Bone marrow (tissue), 2 donors: ENCODE measurements around the gene ZBTB18.
"Not testable (repeated sequence)": the region's sequence is repeated elsewhere in the genome, so short reads cannot be mapped to it uniquely, and the experiment has no call there.

ENCODE experiments used
- DNase-seq, 2 donors: peaks; one replicate each; lab custom pipeline; 2025; lab: John Stamatoyannopoulos, UW

ZBTB18 gene

GRCh38 chr1:244041466-244042120 is 9.5 kb upstream of the ZBTB18 start:
- DNase-seq = no peak

- DNase-seq = no peak
Measured at GRCh38 chr1:244042293-244042692, 8.8 kb upstream of the ZBTB18 start.

GRCh38 chr1:244044423-244044822 is 6.7 kb upstream of the ZBTB18 start:
- DNase-seq = no peak

GRCh38 chr1:244046254-244046653 is 4.8 kb upstream of the ZBTB18 start:
- not testable (repeated sequence) for DNase-seq

- DNase-seq = peak in 1 of 2 donors; percentile 29
Measured at GRCh38 chr1:244046907-244047611, 4.0 kb upstream of the ZBTB18 start.

- peak; percentile 49 to 96 for DNase-seq
Measured at GRCh38 chr1:244047621-244048255, 3.3 kb upstream of the ZBTB18 start.

GRCh38 chr1:244048256-244049161 is 2.6 kb upstream of the ZBTB18 start:
- DNase-seq = peak; percentile 95 to 96

GRCh38 chr1:244049162-244050013 is 1.7 kb upstream of the ZBTB18 start:
- DNase-seq = peak in 1 of 2 donors; percentile 11

GRCh38 chr1:244050014-244050834 is 859 bp upstream of the ZBTB18 start:
- DNase-seq = peak in 1 of 2 donors; percentile 11

- DNase-seq = no peak
Measured at GRCh38 chr1:244052016-244052727, 1.1 kb downstream of the ZBTB18 start.

- no peak for DNase-seq
Measured at GRCh38 chr1:244052728-244053312, 1.7 kb downstream of the ZBTB18 start.

- no peak for DNase-seq
Measured at GRCh38 chr1:244053831-244054230, 2.7 kb downstream of the ZBTB18 start.

GRCh38 chr1:244054247-244054923 is 3.3 kb downstream of the ZBTB18 start:
- no peak for DNase-seq

GRCh38 chr1:244054924-244055263 is 3.8 kb downstream of the ZBTB18 start:
- no peak for DNase-seq

GRCh38 chr1:244056577-244056976 is 5.5 kb downstream of the ZBTB18 start:
- no peak for DNase-seq

- no peak for DNase-seq
Measured at GRCh38 chr1:244057474-244058385, 6.6 kb downstream of the ZBTB18 start.

- DNase-seq = no peak
Measured at GRCh38 chr1:244060117-244060516, 9.0 kb downstream of the ZBTB18 start.

- DNase-seq = no peak
Measured at GRCh38 chr1:244060686-244061085, 9.6 kb downstream of the ZBTB18 start.
